B cell (primary cell): ENCODE results near the gene NFATC1. TPM values are rescaled to one million over a fixed set of nuclear protein-coding genes. Genes with fewer than 3 reads are reported as not detected.

Source experiments
- ATAC-seq: fragments of 200-7000 bp; cut with Tn5 transposase; one replicate; pipeline ENCODE4 v1.10.0; 2021; ENCODE audit warnings: low read depth, mild to moderate bottlenecking, moderate number of reproducible peaks, moderate library complexity
- CTCF ChIA-PET: fragments of 350-600 bp; sonication (Branson Sonifier 250); formaldehyde crosslinking; loops from one replicate; lab custom pipeline; 2021; ENCODE audit warnings: antibody characterized with exemption, inconsistent platforms; lab: Charles Lee
- POLR2A ChIA-PET: fragments of 350-600 bp; sonication (Branson Sonifier 250); formaldehyde crosslinking; loops from one replicate; lab custom pipeline; 2021; ENCODE audit warnings: antibody characterized with exemption; lab: Charles Lee
- DNase-seq: peaks from one replicate; pipeline ENCODE4 v3.0.0; 2013
- H2AFZ ChIP-seq: 2 replicates; pipeline ENCODE4 v1.6.1; 2012; ENCODE audit warnings: mild to moderate bottlenecking, low read depth, low read length; ENCODE audit not compliant: insufficient read depth, poor library complexity, severe bottlenecking
- H3K27ac ChIP-seq, 2 donors: 1 replicate in 1 of 2; 2 replicates in 1 of 2; pipeline ENCODE4 v1.5.1; 2012 to 2013; ENCODE audit warnings: low read length in 2 of 2, mild to moderate bottlenecking in 2 of 2, moderate library complexity in 1 of 2
- H3K27me3 ChIP-seq, 4 experiments: fragments of 200-600 bp in 1 of 4; sonication (generic) in 1 of 4; replicated peaks in 1 of 4; 1 replicate in 2 of 4; 2 replicates in 2 of 4; pipeline versions ENCODE4 v1.6.1 to v1.7.0; 2013 to 2016; ENCODE audit warnings: low read length in 3 of 4, mild to moderate bottlenecking in 2 of 4, mixed read lengths in 1 of 4, moderate library complexity in 1 of 4; ENCODE audit not compliant: insufficient read depth in 4 of 4, control insufficient read depth in 3 of 4; ENCODE audit errors: control extremely low read depth in 1 of 4
- H3K36me3 ChIP-seq, 2 experiments: replicated peaks in 1 of 2; 1 replicate in 1 of 2; 2 replicates in 1 of 2; pipeline versions ENCODE4 v1.6.1 to v1.7.1; 2013; ENCODE audit warnings: low read length in 1 of 2; ENCODE audit not compliant: insufficient read depth in 2 of 2, control insufficient read depth in 1 of 2; ENCODE audit errors: control extremely low read depth in 1 of 2, extremely low read depth in 1 of 2
- H3K4me1 ChIP-seq, 2 donors: fragments of 200-600 bp in 1 of 2; sonication (generic) in 1 of 2; 1 replicate in 1 of 2; 2 replicates in 1 of 2; pipeline versions ENCODE4 v1.5.1 to v1.6.1; 2013 to 2017; ENCODE audit warnings: low read length in 2 of 2; ENCODE audit not compliant: control insufficient read depth in 2 of 2, insufficient read depth in 2 of 2
- H3K4me2 ChIP-seq: replicated peaks from 2 replicates; pipeline ENCODE3; 2012; ENCODE audit warnings: mild to moderate bottlenecking, low read depth, low read length; ENCODE audit not compliant: poor library complexity, severe bottlenecking
- H3K4me3 ChIP-seq, 5 experiments: fragments of 200-600 bp in 1 of 5; sonication (generic) in 1 of 5; 1 replicate in 3 of 5; 2 replicates in 2 of 5; pipeline versions ENCODE4 v1.5.1 to v1.7.0; 2011 to 2016; ENCODE audit warnings: low read length in 4 of 5, mild to moderate bottlenecking in 4 of 5, low read depth in 2 of 5, control low read depth in 1 of 5, moderate library complexity in 1 of 5; ENCODE audit not compliant: insufficient read depth in 1 of 5; ENCODE audit errors: control extremely low read depth in 1 of 5, extremely low read depth in 1 of 5
- H3K79me2 ChIP-seq: fragments of 200-600 bp; sonication (generic); one replicate; pipeline ENCODE4 v1.6.0; 2016; ENCODE audit warnings: low read length; ENCODE audit not compliant: control insufficient read depth, insufficient read depth
- H3K9ac ChIP-seq: fragments of 200-600 bp; sonication (generic); 2 replicates; pipeline ENCODE4 v1.6.1; 2017; ENCODE audit warnings: mild to moderate bottlenecking, low read length, moderate library complexity
- H3K9me3 ChIP-seq, 3 donors: one replicate each; pipeline versions ENCODE4 v1.6.1 to v1.7.1; 2013; ENCODE audit warnings: low read length in 2 of 3; ENCODE audit not compliant: control insufficient read depth in 2 of 3, insufficient read depth in 1 of 3; ENCODE audit errors: control extremely low read depth in 1 of 3
- H4K20me1 ChIP-seq: 2 replicates; pipeline ENCODE4 v1.6.0; 2012; ENCODE audit warnings: mild to moderate bottlenecking, low read length; ENCODE audit not compliant: insufficient read depth, control insufficient read depth, poor library complexity, severe bottlenecking
- H3K27ac Mint-ChIP-seq: one replicate; pipeline ENCODE4 v1.8.0; 2021; ENCODE audit warnings: mixed read lengths
- H3K27me3 Mint-ChIP-seq: one replicate; pipeline ENCODE4 v1.8.0; 2021; ENCODE audit warnings: mixed read lengths
- H3K4me1 Mint-ChIP-seq: one replicate; pipeline ENCODE4 v1.8.0; 2021; ENCODE audit warnings: mixed read lengths
- H3K4me3 Mint-ChIP-seq: one replicate; pipeline ENCODE4 v1.8.0; 2021; ENCODE audit warnings: mixed read lengths
- H3K9me3 Mint-ChIP-seq: one replicate; pipeline ENCODE4 v1.8.0; 2022; ENCODE audit warnings: mixed read lengths; ENCODE audit not compliant: insufficient read depth
- CTCF ChIP-seq: fragments of 200-600 bp; IDR thresholded peaks from one replicate; pipeline ENCODE4 v1.8.0; 2022; ENCODE audit warnings: antibody characterized with exemption, mild to moderate bottlenecking
- EZH2 ChIP-seq: IDR thresholded peaks from 2 replicates; pipeline ENCODE4 v1.6.1; 2012; ENCODE audit warnings: borderline replicate concordance, low read depth, mild to moderate bottlenecking, moderate library complexity, low read length; ENCODE audit not compliant: insufficient read depth, poor library complexity, severe bottlenecking
- WGBS: methylation state at CpG from one replicate; pipeline ENCODE4 v1.1.5; 2013; ENCODE audit warnings: missing lambda C conversion rate; ENCODE audit not compliant: insufficient coverage; 5-methylcytosine and 5-hydroxymethylcytosine counted together
- intact Hi-C: fragments of 100-400 bp; cut with micrococcal nuclease; formaldehyde crosslinking; loops from one replicate; pipeline ENCODE4 v1.10.0; 2022
- polyA plus RNA-seq: library from polyadenylated mRNA; depleted of rRNA; stranded (reverse); fragments of >200 nt; gene quantifications from 2 replicates; pipeline ENCODE4 v1.2.3, GENCODE V29; 2012
- total RNA-seq, 2 donors: library from RNA; stranded (reverse); fragments of 120-200 nt in 1 of 2; gene quantifications; 1 replicate in 1 of 2; 2 replicates in 1 of 2; pipeline versions ENCODE4 v1.2.3 to v1.2.4, GENCODE V29; 2013 to 2022

The NFATC1 gene
- total and polyA plus RNA-seq, 2 donors (not counting 1 experiment from before 2014, with no cell fraction given): 32.2 to 108 TPM

- H3K4me3 Mint-ChIP-seq: no peak overlapping the region
- CTCF ChIA-PET: no interaction called here
- intact Hi-C loops: no loop called here
Observed at GRCh38 chr18:79445696-79446561, 50.2 kb downstream of the NFATC1 start.

More at GRCh38 chr18:79445696-79446561, 50.2 kb downstream of the NFATC1 start:
- H3K4me1 Mint-ChIP-seq: peaks cover 39% of the 10 kb centered on the region
- Histone ChIP-seq H3K27me3 (no peaks in the 10 kb centered on the region), H3K36me3 (peaks cover 0 to 61% of the 10 kb centered on the region in 2 experiments), H3K9ac (no peak overlapping the region), H3K4me2 (no peak overlapping the region), H3K4me1 (peaks cover 16 to 22% of the 10 kb centered on the region in 2 donors), H3K4me3 (no peak overlapping the region), H2AFZ (no peak overlapping the region), H4K20me1 (peaks cover 94% of the 10 kb centered on the region), H3K9me3 (no peaks in the 10 kb centered on the region), H3K27ac (no peak overlapping the region), H3K79me2 (peaks cover 98% of the 10 kb centered on the region)
- TF ChIP-seq CTCF: no peak
- no peak for TF ChIP-seq EZH2
- WGBS: 93% methylated on average over 6 of the region's 18 CpGs
- no peak for ATAC-seq
- no peaks in the 10 kb centered on the region for H3K9me3 Mint-ChIP-seq
- no peak overlapping the region for H3K27ac Mint-ChIP-seq
- H3K27me3 Mint-ChIP-seq: no peaks in the 10 kb centered on the region
- POLR2A ChIA-PET: interaction anchor here (0.5 kb wide), 1 partner anchor 75 kb away, joined by 10 read pairs; no protein-coding TSS in a partner anchor
- DNase-seq: no peak
